WTC11 (cell line): ENCODE data around the gene TTC39C. TPM values are rescaled to one million over a fixed set of nuclear protein-coding genes. Genes with fewer than 3 reads are reported as not detected.

Experiments
- ATAC-seq: fragments of 200-7000 bp; cut with Tn5 transposase; 2 replicates; pipeline ENCODE4 v1.10.0; 2021; ENCODE audit warnings: mild to moderate bottlenecking, moderate library complexity
- CTCF ChIA-PET: fragments of 300-600 bp; sonication (Branson Sonifier 250); formaldehyde crosslinking; loops from one replicate; lab custom pipeline; 2021; ENCODE audit warnings: antibody characterized with exemption; lab: Charles Lee
- POLR2A ChIA-PET: fragments of 350-600 bp; sonication (Branson Sonifier 250); formaldehyde crosslinking; loops from one replicate; lab custom pipeline; 2021; ENCODE audit warnings: antibody characterized with exemption; lab: Charles Lee
- DNase-seq: peaks from one replicate; pipeline ENCODE4 v3.0.0; 2021; ENCODE audit warnings: low spot score
- H3K27ac Mint-ChIP-seq: 2 replicates; pipeline ENCODE4 v1.8.0; 2021; ENCODE audit warnings: mixed read lengths
- H3K27me3 Mint-ChIP-seq: 2 replicates; pipeline ENCODE4 v1.8.0; 2021; ENCODE audit warnings: low read depth, mild to moderate bottlenecking, moderate library complexity, mixed read lengths
- H3K36me3 Mint-ChIP-seq: 2 replicates; pipeline ENCODE4 v1.8.0; 2021; ENCODE audit warnings: mixed read lengths
- H3K4me1 Mint-ChIP-seq: 2 replicates; pipeline ENCODE4 v1.8.0; 2022; ENCODE audit warnings: mixed read lengths
- H3K4me3 Mint-ChIP-seq: 2 replicates; pipeline ENCODE4 v1.8.0; 2021; ENCODE audit warnings: mild to moderate bottlenecking, moderate library complexity, mixed read lengths
- H3K9me3 Mint-ChIP-seq: 2 replicates; pipeline ENCODE4 v1.8.0; 2021; ENCODE audit warnings: mixed read lengths
- CDX4 ChIP-seq: fragments of 250-450 bp; sonication (Bioruptor Pico); IDR thresholded peaks from 2 replicates; pipeline ENCODE4 v1.9.0; 2021; ENCODE audit warnings: moderate library complexity, mild to moderate bottlenecking, inconsistent platforms, borderline replicate concordance
- FOXP1 ChIP-seq: sonication (generic); formaldehyde crosslinking; IDR thresholded peaks from 2 replicates; pipeline ENCODE4 v1.8.0; 2022; ENCODE audit warnings: missing genetic modification reagents, mild to moderate bottlenecking, moderate library complexity, borderline replicate concordance
- GTF2I ChIP-seq: fragments of 250-450 bp; sonication (Bioruptor Pico); conservative IDR thresholded peaks from 2 replicates; pipeline ENCODE4 v1.4.0; 2021; ENCODE audit warnings: mild to moderate bottlenecking
- HMGA2 ChIP-seq: fragments of 250-450 bp; sonication (Bioruptor Pico); IDR thresholded peaks from 2 replicates; pipeline ENCODE4 v1.4.0; 2021; ENCODE audit warnings: mild to moderate bottlenecking, moderate library complexity
- PRRX2 ChIP-seq: fragments of 250-450 bp; sonication (Bioruptor Pico); IDR thresholded peaks from 2 replicates; pipeline ENCODE4 v1.8.0; 2021; ENCODE audit warnings: mild to moderate bottlenecking
- SOX15 ChIP-seq: fragments of 250-450 bp; sonication (Bioruptor Pico); IDR thresholded peaks from 2 replicates; pipeline ENCODE4 v1.9.0; 2021; ENCODE audit warnings: mild to moderate bottlenecking
- TCF7 ChIP-seq: sonication (generic); formaldehyde crosslinking; IDR thresholded peaks from 2 replicates; pipeline ENCODE4 v1.8.0; 2022; ENCODE audit warnings: mild to moderate bottlenecking, low read depth, missing genetic modification reagents, moderate library complexity
- TEAD4 ChIP-seq: sonication (generic); formaldehyde crosslinking; IDR thresholded peaks from 2 replicates; pipeline ENCODE4 v1.8.0; 2022; ENCODE audit warnings: mild to moderate bottlenecking, missing genetic modification reagents
- USF1 ChIP-seq: sonication (generic); formaldehyde crosslinking; IDR thresholded peaks from 2 replicates; pipeline ENCODE4 v1.8.0; 2022; ENCODE audit warnings: mild to moderate bottlenecking, missing genetic modification reagents
- ZNF121 ChIP-seq: sonication (generic); formaldehyde crosslinking; IDR thresholded peaks from 2 replicates; pipeline ENCODE4 v1.8.0; 2023; ENCODE audit warnings: missing genetic modification reagents
- ZNF281 ChIP-seq: sonication (generic); formaldehyde crosslinking; IDR thresholded peaks from 2 replicates; pipeline ENCODE4 v1.8.0; 2023; ENCODE audit warnings: mild to moderate bottlenecking, missing genetic modification reagents
- ZNF423 ChIP-seq: fragments of 250-450 bp; sonication (Bioruptor Pico); IDR thresholded peaks from 2 replicates; pipeline ENCODE4 v2.1.2; 2022; ENCODE audit warnings: mild to moderate bottlenecking, moderate library complexity
- total RNA-seq: library from RNA; stranded (reverse); gene quantifications from 3 replicates; pipeline ENCODE4 v1.2.3, GENCODE V29; 2021

TTC39C gene
- total RNA-seq, 1 experiment from 2014 or later = 57.3 TPM

GRCh38 chr18:24181806-24182205 is 167.3 kb downstream of the TTC39C start:
- CTCF ChIA-PET = no interaction called here
- no peak overlapping the region for H3K4me3 Mint-ChIP-seq
- peaks cover 8% of the 10 kb centered on the region; the same call in 1 of the 2 replicates for H3K36me3 Mint-ChIP-seq
- no peaks in the 10 kb centered on the region for H3K9me3 Mint-ChIP-seq
- H3K27me3 Mint-ChIP-seq = no peaks in the 10 kb centered on the region
- POLR2A ChIA-PET = interaction anchor here (0.6 kb wide), 1 partner anchor 42 kb away, joined by 4 read pairs; no protein-coding TSS in a partner anchor
- DNase-seq (no peak), ATAC-seq (no peak)
- peak overlapping the region; percentile 71; the same call in 1 of the 2 replicates for H3K27ac Mint-ChIP-seq
- peaks cover 21% of the 10 kb centered on the region for H3K4me1 Mint-ChIP-seq
- TF ChIP-seq SOX15 (no peak), CDX4 (CRISPR knock-in tag) (no peak), HMGA2 (CRISPR knock-in tag) (no peak), ZNF121 (CRISPR knock-in tag) (no peak), PRRX2 (CRISPR knock-in tag) (no peak), TEAD4 (CRISPR knock-in tag) (no peak), USF1 (no peak), GTF2I (CRISPR knock-in tag) (no peak), FOXP1 (no peak), ZNF281 (no peak), TCF7 (no peak), ZNF423 (CRISPR knock-in tag) (no peak)

Other genes with a start within 250 kb of the TTC39C start
- 12.9 to 19.3 TPM (median 16.1 TPM) in 3 replicates for gene CABYR, start 124.3 kb downstream of the TTC39C start, total RNA-seq